Rectal smooth muscle tissue (tissue), 1 donor: ENCODE measurements around the gene FGFR4.
A peak's percentile ranks its signal among the peaks of the same experiment; 100 is the strongest.

ENCODE experiments used
- H3K27ac ChIP-seq: one replicate; pipeline ENCODE4 v1.7.0; 2013; ENCODE audit warnings: low read depth, low read length, inconsistent platforms
- H3K27me3 ChIP-seq: one replicate; pipeline ENCODE4 v1.7.0; 2013; ENCODE audit warnings: low read length; ENCODE audit not compliant: control insufficient read depth, insufficient read depth
- H3K36me3 ChIP-seq: one replicate; pipeline ENCODE4 v1.7.0; 2013; ENCODE audit warnings: low read length; ENCODE audit not compliant: control insufficient read depth, insufficient read depth
- H3K4me1 ChIP-seq: one replicate; pipeline ENCODE4 v1.7.0; 2013; ENCODE audit warnings: low read length; ENCODE audit not compliant: control insufficient read depth, insufficient read depth
- H3K4me3 ChIP-seq: one replicate; pipeline ENCODE4 v1.7.0; 2013; ENCODE audit warnings: low read length
- H3K9ac ChIP-seq: one replicate; pipeline ENCODE4 v1.7.0; 2013; ENCODE audit warnings: low read length

The FGFR4 gene

GRCh38 chr5:177066224-177066623 lies 20.5 kb upstream of the FGFR4 start:
- Histone ChIP-seq H3K4me3 (no peak overlapping the region), H3K27me3 (no peaks in the 10 kb centered on the region), H3K36me3 (peaks cover 6% of the 10 kb centered on the region), H3K4me1 (no peaks in the 10 kb centered on the region), H3K9ac (no peak overlapping the region), H3K27ac (no peak overlapping the region)

- Histone ChIP-seq H3K27me3 (no peaks in the 10 kb centered on the region), H3K9ac (no peak overlapping the region), H3K27ac (no peak overlapping the region), H3K4me1 (no peaks in the 10 kb centered on the region), H3K4me3 (no peak overlapping the region), H3K36me3 (peaks cover 6% of the 10 kb centered on the region)
Observed at GRCh38 chr5:177067503-177067902, 19.2 kb upstream of the FGFR4 start.

GRCh38 chr5:177070536-177071191 lies 16.1 kb upstream of the FGFR4 start:
- H3K4me1 ChIP-seq, result no peaks in the 10 kb centered on the region
- H3K27ac ChIP-seq, result no peak overlapping the region
- no peak overlapping the region for H3K4me3 ChIP-seq
- H3K9ac ChIP-seq, result no peak overlapping the region
- no peaks in the 10 kb centered on the region for H3K27me3 ChIP-seq
- H3K36me3 ChIP-seq, result peaks cover 2% of the 10 kb centered on the region

GRCh38 chr5:177071666-177072385 lies 14.9 kb upstream of the FGFR4 start:
- Histone ChIP-seq H3K9ac (no peak overlapping the region), H3K4me3 (no peak overlapping the region), H3K4me1 (no peaks in the 10 kb centered on the region), H3K27ac (no peak overlapping the region), H3K27me3 (no peaks in the 10 kb centered on the region), H3K36me3 (peaks cover 2% of the 10 kb centered on the region)

- Histone ChIP-seq H3K4me1 (no peaks in the 10 kb centered on the region), H3K36me3 (peaks cover 2% of the 10 kb centered on the region)
Observed at GRCh38 chr5:177077335-177077734, 9.4 kb upstream of the FGFR4 start.

GRCh38 chr5:177079606-177080005 lies 7.1 kb upstream of the FGFR4 start:
- no peak overlapping the region for H3K9ac ChIP-seq
- H3K4me3 ChIP-seq, result no peak overlapping the region
- H3K4me1 ChIP-seq, result no peaks in the 10 kb centered on the region
- no peak overlapping the region for H3K27ac ChIP-seq
- H3K36me3 ChIP-seq, result no peaks in the 10 kb centered on the region
- H3K27me3 ChIP-seq, result no peaks in the 10 kb centered on the region

More at GRCh38 chr5:177077335-177077734, 9.4 kb upstream of the FGFR4 start:
- no peak overlapping the region for H3K4me3 ChIP-seq
- no peaks in the 10 kb centered on the region for H3K27me3 ChIP-seq
- H3K9ac ChIP-seq, result no peak overlapping the region
- no peak overlapping the region for H3K27ac ChIP-seq

- Histone ChIP-seq H3K9ac (no peak overlapping the region), H3K4me3 (no peak overlapping the region), H3K36me3 (no peaks in the 10 kb centered on the region), H3K4me1 (no peaks in the 10 kb centered on the region), H3K27me3 (no peaks in the 10 kb centered on the region), H3K27ac (no peak overlapping the region)
Observed at GRCh38 chr5:177080265-177080664, 6.5 kb upstream of the FGFR4 start.

- Histone ChIP-seq H3K27ac (no peak overlapping the region), H3K9ac (no peak overlapping the region), H3K4me1 (no peaks in the 10 kb centered on the region), H3K36me3 (no peaks in the 10 kb centered on the region), H3K4me3 (no peak overlapping the region), H3K27me3 (no peaks in the 10 kb centered on the region)
Observed at GRCh38 chr5:177081859-177082258, 4.9 kb upstream of the FGFR4 start.

- Histone ChIP-seq H3K4me1 (no peaks in the 10 kb centered on the region), H3K27me3 (no peaks in the 10 kb centered on the region), H3K27ac (no peak overlapping the region), H3K36me3 (no peaks in the 10 kb centered on the region), H3K9ac (no peak overlapping the region), H3K4me3 (no peak overlapping the region)
Observed at GRCh38 chr5:177083357-177083756, 3.4 kb upstream of the FGFR4 start.

GRCh38 chr5:177084175-177084574 lies 2.5 kb upstream of the FGFR4 start:
- Histone ChIP-seq H3K4me1 (no peaks in the 10 kb centered on the region), H3K27ac (no peak overlapping the region), H3K9ac (no peak overlapping the region), H3K4me3 (no peak overlapping the region), H3K27me3 (no peaks in the 10 kb centered on the region), H3K36me3 (no peaks in the 10 kb centered on the region)

GRCh38 chr5:177085985-177086653 lies 596 bp upstream of the FGFR4 start:
- Histone ChIP-seq H3K27ac (no peak overlapping the region), H3K4me1 (no peaks in the 10 kb centered on the region), H3K9ac (no peak overlapping the region), H3K4me3 (no peak overlapping the region), H3K27me3 (no peaks in the 10 kb centered on the region), H3K36me3 (no peaks in the 10 kb centered on the region)

GRCh38 chr5:177087398-177088005 lies 787 bp downstream of the FGFR4 start:
- Histone ChIP-seq H3K4me1 (no peaks in the 10 kb centered on the region), H3K36me3 (no peaks in the 10 kb centered on the region), H3K9ac (no peak overlapping the region), H3K27ac (no peak overlapping the region), H3K4me3 (peak overlapping the region; percentile 63), H3K27me3 (no peaks in the 10 kb centered on the region)
